Panc1 (cell line): ENCODE results near the gene BABAM2. TPM values are rescaled to one million over a fixed set of nuclear protein-coding genes. Genes with fewer than 3 reads are reported as not detected.

Source experiments
- ATAC-seq: fragments of 200-7000 bp; cut with Tn5 transposase; 2 replicates; pipeline ENCODE4 v1.9.1; 2020; ENCODE audit warnings: mild to moderate bottlenecking, moderate library complexity
- BruUV-seq: library from RNA; stranded (reverse); fragments of 400-500 nt; replicated peaks from 2 replicates; lab custom pipeline; 2021; lab: Mats Ljungman, UMichigan
- CTCF ChIA-PET: fragments of 300-600 bp; sonication (Branson Sonifier 250); formaldehyde crosslinking; loops from one replicate; lab custom pipeline; 2022; ENCODE audit warnings: antibody characterized with exemption; lab: Charles Lee
- POLR2A ChIA-PET: fragments of 300-600 bp; sonication (Branson Sonifier 250); formaldehyde crosslinking; loops from one replicate; lab custom pipeline; 2022; ENCODE audit warnings: antibody characterized with exemption; lab: Charles Lee
- DNase-seq: peaks from one replicate; pipeline ENCODE4 v3.0.0-alpha.2; 2010; ENCODE audit warnings: low read depth, low spot score
- H3K27ac ChIP-seq: 2 replicates; pipeline ENCODE4 v1.5.1; 2011; ENCODE audit warnings: mild to moderate bottlenecking, low read length, inconsistent platforms
- H3K27me3 ChIP-seq: fragments of 200-500 bp; sonication (Bioruptor generic); 2 replicates; pipeline ENCODE4 v1.6.0; 2014; ENCODE audit warnings: low read length, inconsistent platforms; ENCODE audit not compliant: control insufficient read depth, insufficient read depth
- H3K36me3 ChIP-seq: fragments of 200-500 bp; sonication (Bioruptor generic); 2 replicates; pipeline ENCODE4 v1.5.1; 2014; ENCODE audit warnings: inconsistent platforms, mild to moderate bottlenecking, low read length, moderate library complexity; ENCODE audit not compliant: control insufficient read depth, insufficient read depth
- H3K4me1 ChIP-seq: 2 replicates; pipeline ENCODE4 v1.5.1; 2011; ENCODE audit warnings: inconsistent platforms, mild to moderate bottlenecking, low read length, moderate library complexity; ENCODE audit not compliant: control insufficient read depth, insufficient read depth
- H3K4me3 ChIP-seq, 2 experiments: 2 replicates each; pipeline ENCODE4 v1.5.1; 2011 to 2012; ENCODE audit warnings: low read depth in 2 of 2, low read length in 2 of 2, mild to moderate bottlenecking in 2 of 2, inconsistent platforms in 1 of 2, moderate library complexity in 1 of 2
- H3K9me3 ChIP-seq: fragments of 200-500 bp; sonication (Bioruptor generic); 2 replicates; pipeline ENCODE4 v1.5.1; 2014; ENCODE audit warnings: low read depth, mild to moderate bottlenecking, inconsistent platforms, low read length, moderate library complexity; ENCODE audit not compliant: control insufficient read depth, insufficient read depth
- CTCF ChIP-seq: fragments of 450-650 bp; IDR thresholded peaks from 2 replicates; pipeline ENCODE4 v1.5.1; 2017; ENCODE audit warnings: mild to moderate bottlenecking
- POLR2AphosphoS5 ChIP-seq: IDR thresholded peaks from 2 replicates; pipeline ENCODE4 v1.6.1; 2012; ENCODE audit warnings: mild to moderate bottlenecking, low read depth, low read length, moderate library complexity
- SIN3A ChIP-seq: IDR thresholded peaks from 2 replicates; pipeline ENCODE4 v1.6.1; 2012; ENCODE audit warnings: low read depth, mild to moderate bottlenecking, low read length, moderate library complexity, borderline replicate concordance; ENCODE audit not compliant: insufficient read depth
- TCF7L2 ChIP-seq: IDR thresholded peaks from 2 replicates; pipeline ENCODE4 v1.6.1; 2011; ENCODE audit warnings: mild to moderate bottlenecking, low read depth, low read length, inconsistent platforms
- in situ Hi-C: cut with HindIII; loops from 2 replicates; pipeline ENCODE4 v1.10.0; 2016; ENCODE audit warnings: low sequenced_read_pairs, low pct_unique_long_range_greater_than_20kb
- intact Hi-C: fragments of 100-400 bp; cut with micrococcal nuclease; formaldehyde crosslinking; loops from one replicate; pipeline ENCODE4 v1.10.0; 2022; ENCODE audit not compliant: unreplicated experiment
- total RNA-seq: library from RNA; stranded (reverse); gene quantifications from one replicate; pipeline ENCODE4 v1.2.1, GENCODE V29; 2021; ENCODE audit not compliant: unreplicated experiment
- TF ChIP-seq, protein P1 (sequence below), 2 experiments: IDR thresholded peaks; 2 replicates each; pipeline ENCODE4 v1.6.1; 2011 to 2012; ENCODE audit warnings: low read depth in 2 of 2, control low read depth in 1 of 2, low read length in 1 of 2, mild to moderate bottlenecking in 1 of 2, moderate library complexity in 1 of 2; ENCODE audit not compliant: insufficient read depth in 1 of 2

Gene BABAM2
- total RNA-seq, 1 experiment from 2014 or later = 31.2 TPM

DNA sequence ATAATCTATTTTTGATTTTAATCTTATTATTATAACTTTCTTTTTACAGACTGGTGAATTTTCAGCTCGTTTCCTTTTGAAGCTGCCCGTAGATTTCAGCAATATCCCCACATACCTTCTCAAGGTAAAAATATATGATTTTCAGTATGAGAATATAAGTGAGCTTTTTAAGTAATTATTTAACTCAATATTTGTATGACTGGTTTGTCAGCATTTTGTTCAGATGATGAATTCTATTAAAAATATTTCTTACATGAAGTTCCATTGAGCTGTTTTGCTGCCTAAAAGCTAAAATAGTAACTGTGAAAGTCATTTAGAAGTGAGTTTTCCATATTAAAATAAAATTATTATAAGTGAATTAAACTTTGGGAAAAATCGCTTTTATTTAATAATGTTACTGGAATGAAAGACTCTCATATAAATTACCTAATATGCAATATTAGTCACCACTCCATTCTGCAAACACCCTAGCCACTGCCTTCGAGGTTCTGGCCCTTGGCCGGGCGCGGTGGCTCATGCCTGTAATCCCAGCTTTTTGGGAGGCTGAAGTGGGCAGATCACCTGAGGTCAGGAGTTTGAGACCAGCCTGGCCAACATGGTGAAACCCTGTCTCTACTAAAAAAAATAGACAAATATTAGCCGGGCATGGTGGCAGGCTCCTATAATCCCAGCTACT, 155.3 kb downstream of the BABAM2 start:
- in situ Hi-C loops (no loop called here), intact Hi-C loops (no loop called here)
- TF ChIP-seq CTCF (no peak), SIN3A (no peak), POLR2AphosphoS5 (no peak), TCF7L2 (no peak)
- TF ChIP-seq, protein P1, sequence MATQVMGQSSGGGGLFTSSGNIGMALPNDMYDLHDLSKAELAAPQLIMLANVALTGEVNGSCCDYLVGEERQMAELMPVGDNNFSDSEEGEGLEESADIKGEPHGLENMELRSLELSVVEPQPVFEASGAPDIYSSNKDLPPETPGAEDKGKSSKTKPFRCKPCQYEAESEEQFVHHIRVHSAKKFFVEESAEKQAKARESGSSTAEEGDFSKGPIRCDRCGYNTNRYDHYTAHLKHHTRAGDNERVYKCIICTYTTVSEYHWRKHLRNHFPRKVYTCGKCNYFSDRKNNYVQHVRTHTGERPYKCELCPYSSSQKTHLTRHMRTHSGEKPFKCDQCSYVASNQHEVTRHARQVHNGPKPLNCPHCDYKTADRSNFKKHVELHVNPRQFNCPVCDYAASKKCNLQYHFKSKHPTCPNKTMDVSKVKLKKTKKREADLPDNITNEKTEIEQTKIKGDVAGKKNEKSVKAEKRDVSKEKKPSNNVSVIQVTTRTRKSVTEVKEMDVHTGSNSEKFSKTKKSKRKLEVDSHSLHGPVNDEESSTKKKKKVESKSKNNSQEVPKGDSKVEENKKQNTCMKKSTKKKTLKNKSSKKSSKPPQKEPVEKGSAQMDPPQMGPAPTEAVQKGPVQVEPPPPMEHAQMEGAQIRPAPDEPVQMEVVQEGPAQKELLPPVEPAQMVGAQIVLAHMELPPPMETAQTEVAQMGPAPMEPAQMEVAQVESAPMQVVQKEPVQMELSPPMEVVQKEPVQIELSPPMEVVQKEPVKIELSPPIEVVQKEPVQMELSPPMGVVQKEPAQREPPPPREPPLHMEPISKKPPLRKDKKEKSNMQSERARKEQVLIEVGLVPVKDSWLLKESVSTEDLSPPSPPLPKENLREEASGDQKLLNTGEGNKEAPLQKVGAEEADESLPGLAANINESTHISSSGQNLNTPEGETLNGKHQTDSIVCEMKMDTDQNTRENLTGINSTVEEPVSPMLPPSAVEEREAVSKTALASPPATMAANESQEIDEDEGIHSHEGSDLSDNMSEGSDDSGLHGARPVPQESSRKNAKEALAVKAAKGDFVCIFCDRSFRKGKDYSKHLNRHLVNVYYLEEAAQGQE (IDR thresholded peaks at IDR 0.05; ENCODE audit: insufficient read depth in 1 of 2, low read depth in 2 of 2, low read length in 1 of 2) = no peak
- H3K27me3 ChIP-seq = no peaks in the 10 kb centered on the region
- BruUV-seq = no TSS peak
- H3K9me3 ChIP-seq = no peaks in the 10 kb centered on the region
- H3K4me1 ChIP-seq = no peaks in the 10 kb centered on the region
- DNase-seq (no peak), ATAC-seq (no peak)
- no peak overlapping the region for H3K4me3 ChIP-seq
- ChIA-PET CTCF (no interaction called here), POLR2A (no interaction called here)
- no peaks in the 10 kb centered on the region for H3K36me3 ChIP-seq
- H3K27ac ChIP-seq = no peak overlapping the region

GRCh38 chr2:28046921-28047320, 156.4 kb downstream of the BABAM2 start:
- Histone ChIP-seq H3K9me3 (no peaks in the 10 kb centered on the region), H3K27me3 (no peaks in the 10 kb centered on the region), H3K36me3 (no peaks in the 10 kb centered on the region), H3K27ac (no peak overlapping the region), H3K4me3 (no peak overlapping the region), H3K4me1 (no peaks in the 10 kb centered on the region)
- DNase-seq = no peak
- ChIA-PET CTCF (no interaction called here), POLR2A (interaction anchor here (0.6 kb wide), 1 partner anchor 146 kb away, joined by 3 read pairs; no protein-coding TSS in a partner anchor)
- intact Hi-C loops (no loop called here), in situ Hi-C loops (no loop called here)
- ATAC-seq = no peak
- no TSS peak for BruUV-seq
- TF ChIP-seq TCF7L2 = no peak

- TF ChIP-seq SIN3A = no peak
- no peak for TF ChIP-seq POLR2AphosphoS5
- no peak for TF ChIP-seq TCF7L2
- no peak for TF ChIP-seq CTCF
- TF ChIP-seq, protein P1 (IDR thresholded peaks at IDR 0.05; ENCODE audit: insufficient read depth in 1 of 2, low read depth in 2 of 2, low read length in 1 of 2) = no peak
- DNase-seq = no peak
- TSS peak; percentile 32 for BruUV-seq
- in situ Hi-C loops (no loop called here), intact Hi-C loops (no loop called here)
- CTCF ChIA-PET = no interaction called here
- no peak overlapping the region for H3K4me3 ChIP-seq
- H3K27ac ChIP-seq = no peak overlapping the region
- H3K9me3 ChIP-seq = no peaks in the 10 kb centered on the region
- ATAC-seq = no peak
- POLR2A ChIA-PET = no interaction called here
- no peaks in the 10 kb centered on the region for H3K27me3 ChIP-seq
- H3K4me1 ChIP-seq = no peaks in the 10 kb centered on the region
- H3K36me3 ChIP-seq = no peaks in the 10 kb centered on the region
These were observed 157.2 kb downstream of the BABAM2 start for GRCh38 chr2:28047681-28048080.
